GM23338 (cell line): Measurements from ENCODE around the gene INHA. TPM values are rescaled to one million over a fixed set of nuclear protein-coding genes. Genes with fewer than 3 reads are reported as not detected.
A peak's percentile ranks its signal among the peaks of the same experiment; 100 is the strongest.

Experiments used
- ATAC-seq: fragments of 200-7000 bp; cut with Tn5 transposase; 3 replicates; pipeline ENCODE4 v1.9.1; 2020
- DNase-seq: peaks from one replicate; pipeline ENCODE4 v3.0.0-alpha.2; 2015; ENCODE audit warnings: low spot score
- H2AFZ ChIP-seq: fragments of 200-600 bp; sonication (generic); 2 replicates; pipeline ENCODE4 v1.8.0; 2016; ENCODE audit warnings: antibody characterized with exemption, mild to moderate bottlenecking, moderate library complexity
- H3F3A ChIP-seq: fragments of 200-600 bp; sonication (generic); replicated peaks from 2 replicates; pipeline ENCODE4 v1.8.0; 2017; ENCODE audit warnings: antibody characterized with exemption, mixed run types, low read depth
- H3K27ac ChIP-seq: fragments of 200-600 bp; sonication (generic); 2 replicates; pipeline ENCODE4 v1.6.1; 2016; ENCODE audit warnings: low read depth
- H3K27me3 ChIP-seq: fragments of 200-600 bp; sonication (generic); 2 replicates; pipeline ENCODE4 v1.8.0; 2016; ENCODE audit warnings: mild to moderate bottlenecking, mixed run types, moderate library complexity; ENCODE audit not compliant: insufficient read depth
- H3K36me3 ChIP-seq: fragments of 200-600 bp; sonication (generic); 2 replicates; pipeline ENCODE4 v1.8.0; 2016; ENCODE audit warnings: mild to moderate bottlenecking; ENCODE audit not compliant: insufficient read depth
- H3K4me1 ChIP-seq: fragments of 200-600 bp; sonication (generic); 2 replicates; pipeline ENCODE4 v1.8.0; 2016; ENCODE audit warnings: mild to moderate bottlenecking, moderate library complexity; ENCODE audit not compliant: insufficient read depth
- H3K4me2 ChIP-seq: fragments of 200-600 bp; sonication (generic); 2 replicates; pipeline ENCODE4 v1.7.1; 2017; ENCODE audit warnings: mixed run types
- H3K4me3 ChIP-seq: fragments of 200-600 bp; sonication (generic); 2 replicates; pipeline ENCODE4 v1.6.1; 2016; ENCODE audit warnings: mixed run types
- H3K79me2 ChIP-seq: fragments of 200-600 bp; sonication (generic); replicated peaks from 2 replicates; pipeline ENCODE4 v1.8.0; 2017; ENCODE audit warnings: mild to moderate bottlenecking; ENCODE audit not compliant: insufficient read depth
- H3K9me2 ChIP-seq: fragments of 200-600 bp; sonication (generic); 2 replicates; pipeline ENCODE4 v1.8.0; 2017; ENCODE audit not compliant: insufficient read depth
- H4K20me1 ChIP-seq: fragments of 200-600 bp; sonication (generic); replicated peaks from 2 replicates; pipeline ENCODE4 v1.8.0; 2017; ENCODE audit warnings: mild to moderate bottlenecking; ENCODE audit not compliant: insufficient read depth
- H3K27ac Mint-ChIP-seq: 2 replicates; pipeline ENCODE4 v1.8.0; 2020; ENCODE audit warnings: inconsistent platforms, mild to moderate bottlenecking, moderate library complexity, mixed read lengths
- H3K27me3 Mint-ChIP-seq: 3 replicates; pipeline ENCODE4 v1.8.0; 2022; ENCODE audit warnings: low read depth, mild to moderate bottlenecking, moderate library complexity, mixed read lengths, inconsistent platforms; ENCODE audit not compliant: insufficient read depth, poor library complexity
- H3K36me3 Mint-ChIP-seq: 3 replicates; pipeline ENCODE4 v1.8.0; 2021; ENCODE audit warnings: low read depth, mild to moderate bottlenecking, inconsistent platforms, moderate library complexity, mixed read lengths
- H3K4me1 Mint-ChIP-seq: 3 replicates; pipeline ENCODE4 v1.8.0; 2020; ENCODE audit warnings: mild to moderate bottlenecking, inconsistent platforms, mixed read lengths
- H3K4me3 Mint-ChIP-seq: 3 replicates; pipeline ENCODE4 v1.8.0; 2021; ENCODE audit warnings: moderate library complexity, mild to moderate bottlenecking, inconsistent platforms, mixed read lengths
- H3K9me3 Mint-ChIP-seq: 3 replicates; pipeline ENCODE4 v1.8.0; 2020; ENCODE audit warnings: moderate library complexity, mild to moderate bottlenecking, inconsistent platforms, mixed read lengths
- EZH2phosphoT487 ChIP-seq: fragments of 200-600 bp; sonication (generic); IDR thresholded peaks from one replicate; pipeline ENCODE4 v1.8.1; 2018; ENCODE audit warnings: antibody characterized with exemption; ENCODE audit not compliant: unreplicated experiment
- NANOG ChIP-seq: IDR thresholded peaks from 2 replicates; pipeline ENCODE4 v1.6.1; 2016; ENCODE audit warnings: antibody characterized with exemption, borderline replicate concordance
- POLR2AphosphoS5 ChIP-seq: IDR thresholded peaks from 2 replicates; pipeline ENCODE4 v1.6.1; 2016; ENCODE audit warnings: antibody characterized with exemption, low read depth
- REST ChIP-seq: IDR thresholded peaks from one replicate; pipeline ENCODE4 v1.6.1; 2018; ENCODE audit warnings: antibody characterized with exemption; ENCODE audit not compliant: unreplicated experiment
- STAT1 ChIP-seq: IDR thresholded peaks from one replicate; pipeline ENCODE4 v1.6.1; 2016; ENCODE audit warnings: antibody characterized with exemption; ENCODE audit not compliant: unreplicated experiment
- ZNF331 ChIP-seq: fragments of 250-450 bp; sonication (Bioruptor Pico); IDR thresholded peaks from 2 replicates; pipeline ENCODE4 v1.5.0; 2020; ENCODE audit warnings: low read depth, mild to moderate bottlenecking, moderate library complexity
- ZNF462 ChIP-seq: fragments of 250-450 bp; sonication (Bioruptor Pico); IDR thresholded peaks from 2 replicates; pipeline ENCODE4 v1.5.0; 2020; ENCODE audit warnings: mild to moderate bottlenecking, moderate library complexity
- polyA plus RNA-seq: library from polyadenylated mRNA; unstranded; fragments of >200 nt; fragmentation: Nextera tagmentation; extraction: Ambion mirVana; gene quantifications from 2 replicates; pipeline ENCODE4 v1.2.1, GENCODE V29; 2016
- total RNA-seq: library from RNA; depleted of rRNA; stranded (reverse); fragments of >200 nt; shearing (Covaris generic); gene quantifications from 2 replicates; pipeline ENCODE4 v1.2.3, GENCODE V29; 2014

The INHA gene
- total and polyA plus RNA-seq, 2 experiments from 2014 or later, result 1.5 to 1.6 TPM

- peaks cover 6% of the 10 kb centered on the region for H3K36me3 Mint-ChIP-seq
- Histone ChIP-seq H3K9me2 (0 out of 2 replicates have a peak, but pooled peaks cover 4% of the 10 kb centered on the region), H3F3A (peaks cover 7% of the 10 kb centered on the region; the same call in 1 of the 2 replicates), H2AFZ (no peak overlapping the region), H3K36me3 (no peaks in the 10 kb centered on the region), H4K20me1 (no peaks in the 10 kb centered on the region), H3K27ac (no peak overlapping the region), H3K4me2 (no peak overlapping the region), H3K79me2 (0 out of 2 replicates have a peak, but pooled peaks cover 3% of the 10 kb centered on the region), H3K4me1 (peaks cover 43% of the 10 kb centered on the region), H3K27me3 (peaks cover 7% of the 10 kb centered on the region), H3K4me3 (no peak overlapping the region)
- ATAC-seq, result no peak
- no peak for TF ChIP-seq POLR2AphosphoS5
- DNase-seq, result no peak
- H3K27ac Mint-ChIP-seq, result no peak overlapping the region
- H3K27me3 Mint-ChIP-seq, result peaks cover 22% of the 10 kb centered on the region
- H3K9me3 Mint-ChIP-seq, result no peaks in the 10 kb centered on the region
- H3K4me3 Mint-ChIP-seq, result no peak overlapping the region
- H3K4me1 Mint-ChIP-seq, result peaks cover 50% of the 10 kb centered on the region
Measured at GRCh38 chr2:219574484-219575311, 2.6 kb downstream of the INHA start.

- Mint-ChIP-seq H3K27ac (no peak overlapping the region), H3K4me1 (peaks cover 48% of the 10 kb centered on the region)
- no peaks in the 10 kb centered on the region for H3K79me2 ChIP-seq
- no peak for TF ChIP-seq ZNF331 (CRISPR knock-in tag)
- TF ChIP-seq STAT1, result no peak
- no peak for TF ChIP-seq NANOG
- TF ChIP-seq ZNF462 (CRISPR knock-in tag), result no peak
- no peak for TF ChIP-seq EZH2phosphoT487
- TF ChIP-seq REST, result no peak
Measured at GRCh38 chr2:219575566-219576504, 3.7 kb downstream of the INHA start.

More at GRCh38 chr2:219575566-219576504, 3.7 kb downstream of the INHA start:
- Mint-ChIP-seq H3K27me3 (peaks cover 17% of the 10 kb centered on the region), H3K36me3 (no peaks in the 10 kb centered on the region; the same call in 2 of the 3 replicates), H3K9me3 (no peaks in the 10 kb centered on the region), H3K4me3 (no peak overlapping the region; the same call in 2 of the 3 replicates)
- no peak for DNase-seq
- Histone ChIP-seq H3K36me3 (no peaks in the 10 kb centered on the region), H2AFZ (peak overlapping the region; percentile 94; the same call in 1 of the 2 replicates), H3K27ac (no peak overlapping the region), H3F3A (peaks cover 4% of the 10 kb centered on the region; the same call in 1 of the 2 replicates), H3K4me3 (no peak overlapping the region), H3K4me1 (peaks cover 40% of the 10 kb centered on the region), H3K27me3 (no peaks in the 10 kb centered on the region), H3K4me2 (peak overlapping the region; percentile 72; the same call in 1 of the 2 replicates), H3K9me2 (0 out of 2 replicates have a peak, but pooled peaks cover 4% of the 10 kb centered on the region), H4K20me1 (no peaks in the 10 kb centered on the region)
- ATAC-seq, result no peak
